K562 (cell line): ENCODE results near the gene SLC16A9. TPM values are rescaled to one million over a fixed set of nuclear protein-coding genes. Genes with fewer than 3 reads are reported as not detected.

ENCODE experiments used
- ATAC-seq: fragments of 200-7000 bp; cut with Tn5 transposase; 3 replicates; pipeline ENCODE4 v1.9.1; 2020; ENCODE audit warnings: moderate library complexity
- BruUV-seq: library from RNA; stranded (reverse); fragments of 400-500 nt; replicated peaks from 2 replicates; lab custom pipeline; 2021; lab: Mats Ljungman, UMichigan
- CTCF ChIA-PET: fragments of 300-600 bp; formaldehyde crosslinking; extraction: SDS; loops from one replicate; lab custom pipeline; 2021; ENCODE audit warnings: low intra/inter-chr PET ratio; lab: Yijun Ruan, JAX
- POLR2A ChIA-PET: fragments of 300-600, 350-650 bp; sonication (Branson Sonifier 250); formaldehyde crosslinking; extraction: SDS; loops from one replicate; lab custom pipeline; 2021; ENCODE audit warnings: antibody characterized with exemption, inconsistent platforms; lab: Yijun Ruan, JAX
- DNase-seq, 4 experiments: peaks; one replicate each; pipeline versions ENCODE4 v3.0.0 to v3.0.0-alpha.2; 2011 to 2018; ENCODE audit warnings: low spot score in 3 of 4, mixed read lengths in 3 of 4; ENCODE audit errors: extremely low read depth in 1 of 4
- FAIRE-seq: peaks from 2 replicates; lab custom pipeline; 2011; peaks lifted over from hg19 to GRCh38; lab: Jason Lieb, UNC
- H2AFZ ChIP-seq: 2 replicates; pipeline ENCODE4 v1.6.0; 2011; ENCODE audit warnings: low read depth, low read length, control low read depth, inconsistent platforms
- H3K27ac ChIP-seq: fragments of 200-600 bp; 3 replicates; pipeline ENCODE4 v1.8.0; 2011; ENCODE audit warnings: low read depth, mild to moderate bottlenecking, control low read depth, inconsistent platforms, low read length, moderate library complexity, mixed read lengths; ENCODE audit errors: extremely low read depth
- H3K27me3 ChIP-seq, 2 experiments: fragments of 300-600 bp in 1 of 2; 2 replicates in 1 of 2; 3 replicates in 1 of 2; pipeline versions ENCODE4 v1.6.0 to v1.8.0; 2011; ENCODE audit warnings: inconsistent platforms in 2 of 2, low read length in 2 of 2, mild to moderate bottlenecking in 1 of 2, mixed read lengths in 1 of 2, moderate library complexity in 1 of 2; ENCODE audit not compliant: control insufficient read depth in 2 of 2, insufficient read depth in 2 of 2
- H3K36me3 ChIP-seq: fragments of 300-600 bp; 3 replicates; pipeline ENCODE4 v1.8.0; 2011; ENCODE audit warnings: mild to moderate bottlenecking, low read length, inconsistent platforms; ENCODE audit not compliant: control insufficient read depth, insufficient read depth
- H3K4me1 ChIP-seq, 2 experiments: fragments of 200-600 bp in 1 of 2; replicated peaks in 1 of 2; 2 replicates in 1 of 2; 3 replicates in 1 of 2; pipeline versions ENCODE4 v1.5.1 to v1.8.0; 2011; ENCODE audit warnings: inconsistent platforms in 2 of 2, low read length in 2 of 2, mild to moderate bottlenecking in 1 of 2, mixed read lengths in 1 of 2, moderate library complexity in 1 of 2; ENCODE audit not compliant: control insufficient read depth in 2 of 2, insufficient read depth in 2 of 2
- H3K4me2 ChIP-seq: 2 replicates; pipeline ENCODE4 v1.6.1; 2011; ENCODE audit warnings: low read length, control low read depth, inconsistent platforms, mixed read lengths; ENCODE audit not compliant: insufficient read depth
- H3K4me3 ChIP-seq: fragments of 200-600 bp; sonication (generic), shearing (Covaris generic); 2 replicates; pipeline ENCODE4 v1.5.1; 2016; ENCODE audit warnings: control low read depth, inconsistent platforms
- H3K79me2 ChIP-seq: fragments of 200-600 bp; 3 replicates; pipeline ENCODE4 v1.8.0; 2011; ENCODE audit warnings: low read length, inconsistent platforms; ENCODE audit not compliant: control insufficient read depth, insufficient read depth
- H3K9ac ChIP-seq, 2 experiments: 2 replicates each; pipeline versions ENCODE4 v1.6.0 to v1.6.1; 2011; ENCODE audit warnings: low read depth in 2 of 2, low read length in 2 of 2, control low read depth in 1 of 2, inconsistent platforms in 1 of 2, mild to moderate bottlenecking in 1 of 2, mixed read lengths in 1 of 2; ENCODE audit not compliant: insufficient read depth in 1 of 2
- H3K9me1 ChIP-seq: one replicate; pipeline ENCODE4 v1.6.0; 2011; ENCODE audit warnings: inconsistent platforms, mild to moderate bottlenecking, low read length, moderate library complexity; ENCODE audit not compliant: control insufficient read depth, insufficient read depth
- H3K9me3 ChIP-seq: replicated peaks from 2 replicates; pipeline ENCODE4 v1.5.1; 2011; ENCODE audit warnings: low read depth, low read length, inconsistent platforms; ENCODE audit not compliant: control insufficient read depth, insufficient read depth
- H4K20me1 ChIP-seq: replicated peaks from 2 replicates; pipeline ENCODE4 v1.6.1; 2011; ENCODE audit warnings: low read length, inconsistent platforms, mixed read lengths; ENCODE audit not compliant: control insufficient read depth, insufficient read depth
- FOXJ2 ChIP-seq: fragments of 200-800 bp; sonication (Bioruptor generic); IDR thresholded peaks from 2 replicates; pipeline ENCODE4 v1.6.1; 2016; ENCODE audit warnings: missing genetic modification characterization, missing compliant biosample characterization
- MECOM ChIP-seq: fragments of 250-450 bp; sonication (Bioruptor Pico); IDR thresholded peaks from 2 replicates; pipeline ENCODE4 v1.8.0; 2022; ENCODE audit warnings: inconsistent platforms
- PHF21A ChIP-seq: fragments of 450-650 bp; IDR thresholded peaks from 2 replicates; pipeline ENCODE4 v1.6.1; 2017; ENCODE audit warnings: low read depth, borderline replicate concordance
- RBFOX2 ChIP-seq: fragments of 200-400 bp; formaldehyde crosslinking; IDR thresholded peaks from 2 replicates; pipeline ENCODE4 v1.6.1; 2017; ENCODE audit warnings: low read depth, mild to moderate bottlenecking, low read length, moderate library complexity
- SMAD3 ChIP-seq: fragments of 450-650 bp; formaldehyde crosslinking; conservative IDR thresholded peaks from 2 replicates; pipeline ENCODE4 v1.4.0; 2020; ENCODE audit warnings: mild to moderate bottlenecking
- TFAP4 ChIP-seq: sonication (generic); formaldehyde crosslinking; IDR thresholded peaks from 2 replicates; pipeline ENCODE4 v1.8.0; 2022; ENCODE audit warnings: missing genetic modification reagents, mild to moderate bottlenecking, moderate library complexity, borderline replicate concordance
- ZBED1 ChIP-seq: IDR thresholded peaks from 2 replicates; pipeline ENCODE4 v1.6.1; 2014
- ZBTB5 ChIP-seq: fragments of 450-650 bp; IDR thresholded peaks from 2 replicates; pipeline ENCODE4 v1.6.1; 2017; ENCODE audit warnings: antibody characterized with exemption
- ZBTB8A ChIP-seq: fragments of 450-650 bp; IDR thresholded peaks from 2 replicates; pipeline ENCODE4 v1.6.1; 2018; ENCODE audit warnings: mild to moderate bottlenecking, moderate library complexity; ENCODE audit not compliant: partially characterized antibody
- ZNF407 ChIP-seq: fragments of 450-650 bp; IDR thresholded peaks from 2 replicates; pipeline ENCODE4 v1.6.1; 2016; ENCODE audit warnings: low read depth
- ZNF507 ChIP-seq: conservative IDR thresholded peaks from 2 replicates; pipeline ENCODE4 v1.6.1; 2017; ENCODE audit warnings: missing genetic modification characterization, missing compliant biosample characterization
- ZNF79 ChIP-seq: fragments of 250-450 bp; sonication (Bioruptor Pico); IDR thresholded peaks from 2 replicates; pipeline ENCODE4 v1.4.0; 2020; ENCODE audit warnings: low read depth, mild to moderate bottlenecking, moderate library complexity
- WGBS: fragments of 100-300 bp; shearing (Covaris generic); methylation state at CpG from one replicate; pipeline ENCODE4 v1.1.6; 2016; ENCODE audit warnings: low coverage, mixed read lengths; ENCODE audit not compliant: insufficient coverage; ENCODE audit errors: missing lambda C conversion rate; 5-methylcytosine and 5-hydroxymethylcytosine counted together
- in situ Hi-C: fragments of 300-500 bp; cut with MboI; formaldehyde crosslinking; loops from 4 replicates; pipeline ENCODE4 v1.15.0; 2018; ENCODE audit warnings: inconsistent platforms, mixed read lengths
- intact Hi-C: fragments of 100-400 bp; cut with micrococcal nuclease; formaldehyde crosslinking; loops from 2 replicates; pipeline ENCODE4 v1.14.2; 2022
- polyA plus RNA-seq, 8 experiments: library from polyadenylated mRNA; depleted of rRNA in 4 of 8; stranded (reverse) in 5 of 8; unstranded in 3 of 8; fragments of >200 nt; fragmentation: Nextera tagmentation in 2 of 8; fragmentation: Illumina TruSeq in 1 of 8; extraction: Ambion mirVana in 2 of 8; extraction: Trizol in 1 of 8; gene quantifications; 2 replicates each; pipeline versions ENCODE4 v1.2.1 to v1.2.3, GENCODE V29; 2011 to 2014; ENCODE audit warnings: inconsistent platforms in 1 of 8, missing spikeins in 1 of 8
- total RNA-seq, 7 experiments: library from RNA; depleted of rRNA in 6 of 7; stranded (reverse); fragments of >200 nt in 6 of 7; fragmentation: Illumina TruSeq in 2 of 7; extraction: Trizol in 2 of 7; gene quantifications; 2 replicates each; pipeline versions ENCODE4 v1.2.1 to v1.2.3, GENCODE V29; 2011 to 2021; ENCODE audit warnings: low replicate concordance in 1 of 7

SLC16A9 gene
- total and polyA plus RNA-seq, 9 of the 15 experiments (the other 6 are each of a cell fraction or from before 2014, with no cell fraction given): 0.90 to 6.4 (median 2.1) TPM

GRCh38 chr10:59754951-59755350 is 45.3 kb upstream of the SLC16A9 start (continued):
- no peak for TF ChIP-seq TFAP4 (CRISPR knock-in tag)
- TF ChIP-seq FOXJ2: no peak

GRCh38 chr10:59753267-59753666 is 43.6 kb upstream of the SLC16A9 start, which contains the start of gene MRLN:
TSS of gene MRLN (minus strand) at chr10:59753455.
- FAIRE-seq (no peak), DNase-seq (no peak), ATAC-seq (no peak)
- Histone ChIP-seq H3K36me3 (no peaks in the 10 kb centered on the region), H3K4me2 (no peak within 1 kb of the TSS), H3K79me2 (no peaks in the 10 kb centered on the region), H3K9me1 (no peaks in the 10 kb centered on the region), H3K27me3 (peaks cover 5 to 6% of the 10 kb centered on the region in 2 experiments; a peak in 3 of 5 replicates), H2AFZ (no peak within 1 kb of the TSS), H3K9me3 (no peaks in the 10 kb centered on the region), H3K27ac (no peak within 1 kb of the TSS), H4K20me1 (no peaks in the 10 kb centered on the region), H3K4me3 (no peak within 1 kb of the TSS), H3K4me1 (no peaks in the 10 kb centered on the region), H3K9ac (no peak within 1 kb of the TSS)
- BruUV-seq: no TSS peak
- intact Hi-C loops: no loop called here
- ChIA-PET POLR2A (no interaction called here), CTCF (no interaction called here)
- 0% methylated on average over 3 of the region's 3 CpGs for WGBS
- in situ Hi-C loops: no loop called here
- TF ChIP-seq RBFOX2: no peak
- no peak for TF ChIP-seq ZBED1
- TF ChIP-seq ZNF507 (tag): no peak
- TF ChIP-seq SMAD3 (CRISPR knock-in tag): no peak
- no peak for TF ChIP-seq ZBTB8A
- TF ChIP-seq MECOM (CRISPR knock-in tag): no peak
- no peak for TF ChIP-seq ZNF79
- no peak for TF ChIP-seq ZBTB5
- TF ChIP-seq ZNF407: no peak
- TF ChIP-seq PHF21A: no peak
